ENCODE measurements around the gene PGBD2. TPM values are rescaled to one million over a fixed set of nuclear protein-coding genes. Genes with fewer than 3 reads are reported as not detected.

The PGBD2 gene
- total RNA-seq, 1 experiment from 2014 or later: 6.5 TPM

DNA sequence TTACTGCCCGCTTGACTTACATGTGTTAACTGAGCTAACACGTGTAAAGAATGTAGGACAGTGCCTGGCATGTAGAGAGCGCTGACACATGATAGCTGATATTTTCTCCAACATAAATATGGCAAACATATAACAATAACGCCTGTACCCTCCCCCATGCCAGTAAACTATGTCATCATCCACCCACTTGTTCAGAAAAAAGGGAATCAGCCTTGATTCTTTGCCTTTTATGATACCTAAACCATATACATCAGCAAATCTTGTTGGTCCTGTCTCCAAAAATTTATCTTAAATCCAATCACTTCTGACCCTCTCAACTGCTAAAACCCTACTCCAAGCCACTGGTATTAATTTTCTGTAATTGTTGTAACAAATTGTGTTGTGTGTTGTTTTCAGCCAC, 46.0 kb upstream of the PGBD2 start:
- no peak for ATAC-seq
- no peak for DNase-seq (ENCODE audit: low spot score)
- Mint-ChIP-seq H3K27me3 (ENCODE audit: low read depth) (peaks cover 45% of the 10 kb centered on the region), H3K4me3 (peak overlapping the region; percentile 88), H3K9me3 (peaks cover 3% of the 10 kb centered on the region), H3K36me3 (peaks cover 8% of the 10 kb centered on the region), H3K27ac (peak overlapping the region; percentile 85; the same call in 1 of the 2 replicates), H3K4me1 (peaks cover 27% of the 10 kb centered on the region)
- CTCF ChIA-PET: interaction anchor here (2.1 to 3.0 kb wide), 4 partner anchors 13 to 53 kb away, joined by 7 to 40 read pairs (median 24); partner anchors contain the start of gene PGBD2
- POLR2A ChIA-PET: interaction anchor here (2.3 to 2.5 kb wide), 3 partner anchors 14 to 46 kb away, joined by 13 to 20 read pairs (median 18); partner anchors contain the start of genes PGBD2 and ZNF672
- TF ChIP-seq, protein P1, sequence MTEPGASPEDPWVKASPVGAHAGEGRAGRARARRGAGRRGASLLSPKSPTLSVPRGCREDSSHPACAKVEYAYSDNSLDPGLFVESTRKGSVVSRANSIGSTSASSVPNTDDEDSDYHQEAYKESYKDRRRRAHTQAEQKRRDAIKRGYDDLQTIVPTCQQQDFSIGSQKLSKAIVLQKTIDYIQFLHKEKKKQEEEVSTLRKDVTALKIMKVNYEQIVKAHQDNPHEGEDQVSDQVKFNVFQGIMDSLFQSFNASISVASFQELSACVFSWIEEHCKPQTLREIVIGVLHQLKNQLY (CRISPR knock-in tag; IDR thresholded peaks at IDR 0.05): no peak
- no peak for TF ChIP-seq HMGA2 (CRISPR knock-in tag; IDR thresholded peaks at IDR 0.05)
- TF ChIP-seq, protein P2, sequence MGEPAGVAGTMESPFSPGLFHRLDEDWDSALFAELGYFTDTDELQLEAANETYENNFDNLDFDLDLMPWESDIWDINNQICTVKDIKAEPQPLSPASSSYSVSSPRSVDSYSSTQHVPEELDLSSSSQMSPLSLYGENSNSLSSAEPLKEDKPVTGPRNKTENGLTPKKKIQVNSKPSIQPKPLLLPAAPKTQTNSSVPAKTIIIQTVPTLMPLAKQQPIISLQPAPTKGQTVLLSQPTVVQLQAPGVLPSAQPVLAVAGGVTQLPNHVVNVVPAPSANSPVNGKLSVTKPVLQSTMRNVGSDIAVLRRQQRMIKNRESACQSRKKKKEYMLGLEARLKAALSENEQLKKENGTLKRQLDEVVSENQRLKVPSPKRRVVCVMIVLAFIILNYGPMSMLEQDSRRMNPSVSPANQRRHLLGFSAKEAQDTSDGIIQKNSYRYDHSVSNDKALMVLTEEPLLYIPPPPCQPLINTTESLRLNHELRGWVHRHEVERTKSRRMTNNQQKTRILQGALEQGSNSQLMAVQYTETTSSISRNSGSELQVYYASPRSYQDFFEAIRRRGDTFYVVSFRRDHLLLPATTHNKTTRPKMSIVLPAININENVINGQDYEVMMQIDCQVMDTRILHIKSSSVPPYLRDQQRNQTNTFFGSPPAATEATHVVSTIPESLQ (CRISPR knock-in tag; IDR thresholded peaks at IDR 0.05): no peak
- TF ChIP-seq CBFB (CRISPR knock-in tag; IDR thresholded peaks at IDR 0.05; ENCODE audit: low read depth): no peak
- no peak for TF ChIP-seq RORB (CRISPR knock-in tag; IDR thresholded peaks at IDR 0.05)
- TF ChIP-seq, protein P3, sequence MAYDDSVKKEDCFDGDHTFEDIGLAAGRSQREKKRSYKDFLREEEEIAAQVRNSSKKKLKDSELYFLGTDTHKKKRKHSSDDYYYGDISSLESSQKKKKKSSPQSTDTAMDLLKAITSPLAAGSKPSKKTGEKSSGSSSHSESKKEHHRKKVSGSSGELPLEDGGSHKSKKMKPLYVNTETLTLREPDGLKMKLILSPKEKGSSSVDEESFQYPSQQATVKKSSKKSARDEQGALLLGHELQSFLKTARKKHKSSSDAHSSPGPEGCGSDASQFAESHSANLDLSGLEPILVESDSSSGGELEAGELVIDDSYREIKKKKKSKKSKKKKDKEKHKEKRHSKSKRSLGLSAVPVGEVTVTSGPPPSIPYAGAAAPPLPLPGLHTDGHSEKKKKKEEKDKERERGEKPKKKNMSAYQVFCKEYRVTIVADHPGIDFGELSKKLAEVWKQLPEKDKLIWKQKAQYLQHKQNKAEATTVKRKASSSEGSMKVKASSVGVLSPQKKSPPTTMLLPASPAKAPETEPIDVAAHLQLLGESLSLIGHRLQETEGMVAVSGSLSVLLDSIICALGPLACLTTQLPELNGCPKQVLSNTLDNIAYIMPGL (CRISPR knock-in tag; IDR thresholded peaks at IDR 0.05): no peak
- TF ChIP-seq NR1H2 (CRISPR knock-in tag; IDR thresholded peaks at IDR 0.05): no peak
- TF ChIP-seq, protein P4, sequence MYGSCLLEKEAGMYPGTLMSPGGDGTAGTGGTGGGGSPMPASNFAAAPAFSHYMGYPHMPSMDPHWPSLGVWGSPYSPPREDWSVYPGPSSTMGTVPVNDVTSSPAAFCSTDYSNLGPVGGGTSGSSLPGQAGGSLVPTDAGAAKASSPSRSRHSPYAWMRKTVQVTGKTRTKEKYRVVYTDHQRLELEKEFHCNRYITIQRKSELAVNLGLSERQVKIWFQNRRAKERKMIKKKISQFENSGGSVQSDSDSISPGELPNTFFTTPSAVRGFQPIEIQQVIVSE (CRISPR knock-in tag; IDR thresholded peaks at IDR 0.05; ENCODE audit: borderline replicate concordance): no peak
- TF ChIP-seq SOX15 (CRISPR knock-in tag; IDR thresholded peaks at IDR 0.05): no peak
- TF ChIP-seq ESRRA (CRISPR knock-in tag; IDR thresholded peaks at IDR 0.05; ENCODE audit: borderline replicate concordance): no peak
- TF ChIP-seq CREM (CRISPR knock-in tag; IDR thresholded peaks at IDR 0.05): no peak
- no peak for TF ChIP-seq NR2C2 (CRISPR knock-in tag; IDR thresholded peaks at IDR 0.05)
- TF ChIP-seq ZNF232 (CRISPR knock-in tag; IDR thresholded peaks at IDR 0.05): no peak
- no peak for TF ChIP-seq ZNF423 (CRISPR knock-in tag; IDR thresholded peaks at IDR 0.05)
- TF ChIP-seq, protein P5, sequence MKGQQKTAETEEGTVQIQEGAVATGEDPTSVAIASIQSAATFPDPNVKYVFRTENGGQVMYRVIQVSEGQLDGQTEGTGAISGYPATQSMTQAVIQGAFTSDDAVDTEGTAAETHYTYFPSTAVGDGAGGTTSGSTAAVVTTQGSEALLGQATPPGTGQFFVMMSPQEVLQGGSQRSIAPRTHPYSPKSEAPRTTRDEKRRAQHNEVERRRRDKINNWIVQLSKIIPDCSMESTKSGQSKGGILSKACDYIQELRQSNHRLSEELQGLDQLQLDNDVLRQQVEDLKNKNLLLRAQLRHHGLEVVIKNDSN (CRISPR knock-in tag; IDR thresholded peaks at IDR 0.05): no peak
- no peak for TF ChIP-seq SP1 (CRISPR knock-in tag; conservative IDR thresholded peaks at IDR 0.05)

DNA sequence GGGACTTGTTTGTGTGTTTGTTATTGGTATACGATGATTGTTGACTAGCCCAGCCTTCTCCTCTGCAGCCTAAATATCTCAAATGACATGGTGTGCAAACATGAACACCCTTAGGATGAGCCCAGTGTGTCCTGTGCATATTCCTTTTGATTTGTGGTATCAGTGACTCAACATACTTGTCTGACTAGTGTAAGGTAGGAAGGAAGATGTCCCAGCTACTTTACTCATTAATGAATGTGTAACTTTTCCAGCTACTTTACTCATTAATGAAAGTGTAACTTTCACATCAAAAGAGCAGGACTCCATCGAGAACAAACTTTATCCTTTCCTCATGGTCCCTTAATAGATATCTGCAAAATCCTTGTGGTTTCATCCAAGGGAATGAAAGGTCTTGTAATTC, 44.4 kb upstream of the PGBD2 start:
- Mint-ChIP-seq H3K4me1 (peaks cover 27% of the 10 kb centered on the region), H3K9me3 (peaks cover 3% of the 10 kb centered on the region), H3K4me3 (no peak overlapping the region), H3K36me3 (0 out of 2 replicates have a peak, but pooled peaks cover 3% of the 10 kb centered on the region), H3K27me3 (ENCODE audit: low read depth) (peaks cover 52% of the 10 kb centered on the region), H3K27ac (no peak overlapping the region)
- ATAC-seq (no peak), DNase-seq (ENCODE audit: low spot score) (no peak)
- POLR2A ChIA-PET: no interaction called here
- CTCF ChIA-PET: interaction anchor here (2.8 kb wide), 1 partner anchor 12 kb away, joined by 11 read pairs; no protein-coding TSS in a partner anchor
- TF ChIP-seq, protein P6, sequence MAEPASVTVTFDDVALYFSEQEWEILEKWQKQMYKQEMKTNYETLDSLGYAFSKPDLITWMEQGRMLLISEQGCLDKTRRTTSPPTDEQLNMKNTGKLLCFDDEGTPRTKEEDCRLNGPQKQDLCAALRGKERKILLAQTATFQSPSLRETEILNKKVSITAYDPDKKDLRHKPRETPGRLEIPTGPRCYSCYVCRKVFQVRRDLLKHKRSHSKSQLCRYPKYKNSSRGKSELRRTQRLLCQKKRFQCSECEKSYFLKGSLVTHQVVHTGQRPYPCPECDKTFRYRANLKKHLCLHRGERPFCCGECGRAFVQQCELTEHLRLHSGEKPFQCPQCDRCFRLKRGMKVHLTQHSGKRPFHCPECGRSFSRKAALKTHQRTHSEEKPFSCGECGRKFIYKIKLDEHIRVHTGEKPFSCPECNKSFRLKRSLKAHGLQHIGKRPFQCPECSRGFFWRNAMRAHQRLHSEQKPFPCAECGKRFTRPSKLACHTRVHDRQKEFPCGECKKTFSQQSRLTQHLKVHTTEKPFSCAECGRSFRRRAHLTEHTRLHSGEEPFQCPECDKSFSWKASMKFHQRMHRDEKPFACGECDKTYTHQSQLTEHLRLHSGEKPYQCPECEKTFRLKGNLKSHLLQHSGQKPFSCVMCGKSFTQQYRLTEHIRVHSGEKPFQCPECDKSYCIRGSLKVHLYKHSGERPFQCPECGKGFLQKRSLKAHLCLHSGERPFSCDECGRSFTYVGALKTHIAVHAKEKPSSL (CRISPR knock-in tag; conservative IDR thresholded peaks at IDR 0.05): no peak
- TF ChIP-seq, protein P7, sequence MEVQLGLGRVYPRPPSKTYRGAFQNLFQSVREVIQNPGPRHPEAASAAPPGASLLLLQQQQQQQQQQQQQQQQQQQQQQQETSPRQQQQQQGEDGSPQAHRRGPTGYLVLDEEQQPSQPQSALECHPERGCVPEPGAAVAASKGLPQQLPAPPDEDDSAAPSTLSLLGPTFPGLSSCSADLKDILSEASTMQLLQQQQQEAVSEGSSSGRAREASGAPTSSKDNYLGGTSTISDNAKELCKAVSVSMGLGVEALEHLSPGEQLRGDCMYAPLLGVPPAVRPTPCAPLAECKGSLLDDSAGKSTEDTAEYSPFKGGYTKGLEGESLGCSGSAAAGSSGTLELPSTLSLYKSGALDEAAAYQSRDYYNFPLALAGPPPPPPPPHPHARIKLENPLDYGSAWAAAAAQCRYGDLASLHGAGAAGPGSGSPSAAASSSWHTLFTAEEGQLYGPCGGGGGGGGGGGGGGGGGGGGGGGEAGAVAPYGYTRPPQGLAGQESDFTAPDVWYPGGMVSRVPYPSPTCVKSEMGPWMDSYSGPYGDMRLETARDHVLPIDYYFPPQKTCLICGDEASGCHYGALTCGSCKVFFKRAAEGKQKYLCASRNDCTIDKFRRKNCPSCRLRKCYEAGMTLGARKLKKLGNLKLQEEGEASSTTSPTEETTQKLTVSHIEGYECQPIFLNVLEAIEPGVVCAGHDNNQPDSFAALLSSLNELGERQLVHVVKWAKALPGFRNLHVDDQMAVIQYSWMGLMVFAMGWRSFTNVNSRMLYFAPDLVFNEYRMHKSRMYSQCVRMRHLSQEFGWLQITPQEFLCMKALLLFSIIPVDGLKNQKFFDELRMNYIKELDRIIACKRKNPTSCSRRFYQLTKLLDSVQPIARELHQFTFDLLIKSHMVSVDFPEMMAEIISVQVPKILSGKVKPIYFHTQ (CRISPR knock-in tag; IDR thresholded peaks at IDR 0.05): no peak
- no peak for TF ChIP-seq ZBTB21 (CRISPR knock-in tag; IDR thresholded peaks at IDR 0.05; ENCODE audit: borderline replicate concordance)
- no peak for TF ChIP-seq ZNF121 (CRISPR knock-in tag; IDR thresholded peaks at IDR 0.05)
- TF ChIP-seq, protein P8, sequence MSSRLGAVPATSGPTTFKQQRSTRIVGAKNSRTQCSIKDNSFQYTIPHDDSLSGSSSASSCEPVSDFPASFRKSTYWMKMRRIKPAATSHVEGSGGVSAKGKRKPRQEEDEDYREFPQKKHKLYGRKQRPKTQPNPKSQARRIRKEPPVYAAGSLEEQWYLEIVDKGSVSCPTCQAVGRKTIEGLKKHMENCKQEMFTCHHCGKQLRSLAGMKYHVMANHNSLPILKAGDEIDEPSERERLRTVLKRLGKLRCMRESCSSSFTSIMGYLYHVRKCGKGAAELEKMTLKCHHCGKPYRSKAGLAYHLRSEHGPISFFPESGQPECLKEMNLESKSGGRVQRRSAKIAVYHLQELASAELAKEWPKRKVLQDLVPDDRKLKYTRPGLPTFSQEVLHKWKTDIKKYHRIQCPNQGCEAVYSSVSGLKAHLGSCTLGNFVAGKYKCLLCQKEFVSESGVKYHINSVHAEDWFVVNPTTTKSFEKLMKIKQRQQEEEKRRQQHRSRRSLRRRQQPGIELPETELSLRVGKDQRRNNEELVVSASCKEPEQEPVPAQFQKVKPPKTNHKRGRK (CRISPR knock-in tag; IDR thresholded peaks at IDR 0.05; ENCODE audit: borderline replicate concordance): no peak
- no peak for TF ChIP-seq GRHL2 (CRISPR knock-in tag; IDR thresholded peaks at IDR 0.05; ENCODE audit: insufficient replicate concordance, severe bottlenecking)
